ENCODE results near the gene E2F1.

E2F1 gene

GRCh38 chr20:33666293-33667244 is 19.6 kb downstream of the E2F1 start, which contains the start of gene ACTL10:
Gene ACTL10 (plus strand): TSS chr20:33666943. CDS start chr20:33667498, 555 bp downstream.
- peak within 1 kb of the TSS; percentile 54 for H3K4me3 ChIP-seq (ENCODE audit: low read length)
- TF ChIP-seq CTCF (IDR thresholded peaks at IDR 0.05; ENCODE audit: insufficient read depth, low read depth, low read length, missing control alignments) = peak; percentile 25
- DNase-seq (ENCODE audit: low read depth) = peak; percentile 92

GRCh38 chr20:33664762-33665144 is 21.4 kb downstream of the E2F1 start:
- no peak for TF ChIP-seq CTCF (IDR thresholded peaks at IDR 0.05; ENCODE audit: insufficient read depth, low read depth, low read length, missing control alignments)
- H3K4me3 ChIP-seq (ENCODE audit: low read length) = no peak overlapping the region
- no peak for DNase-seq (ENCODE audit: low read depth)

- DNase-seq (ENCODE audit: low read depth) = no peak
- TF ChIP-seq CTCF (IDR thresholded peaks at IDR 0.05; ENCODE audit: insufficient read depth, low read depth, low read length, missing control alignments) = no peak
- peak overlapping the region; percentile 68 for H3K4me3 ChIP-seq (ENCODE audit: low read length)
Measured at GRCh38 chr20:33664085-33664761, 22.0 kb downstream of the E2F1 start.

- peak; percentile 81 for DNase-seq (ENCODE audit: low read depth)
- H3K4me3 ChIP-seq (ENCODE audit: low read length) = peak overlapping the region; percentile 68
- no peak for TF ChIP-seq CTCF (IDR thresholded peaks at IDR 0.05; ENCODE audit: insufficient read depth, low read depth, low read length, missing control alignments)
Measured at GRCh38 chr20:33663161-33664084, 22.8 kb downstream of the E2F1 start.

- no peak for TF ChIP-seq CTCF (IDR thresholded peaks at IDR 0.05; ENCODE audit: insufficient read depth, low read depth, low read length, missing control alignments)
- peak within 1 kb of the TSS; percentile 68 for H3K4me3 ChIP-seq (ENCODE audit: low read length)
- no peak for DNase-seq (ENCODE audit: low read depth)
Measured at GRCh38 chr20:33662172-33662571, 24.0 kb downstream of the E2F1 start, which contains the start of gene C20orf144. Gene C20orf144 (plus strand): TSS chr20:33662327. CDS start chr20:33662346, 19 bp downstream.

GRCh38 chr20:33660685-33661058 is 25.5 kb downstream of the E2F1 start:
- no peak overlapping the region for H3K4me3 ChIP-seq (ENCODE audit: low read length)
- DNase-seq (ENCODE audit: low read depth) = no peak
- no peak for TF ChIP-seq CTCF (IDR thresholded peaks at IDR 0.05; ENCODE audit: insufficient read depth, low read depth, low read length, missing control alignments)
